ENCODE data around the gene FGB.

Gene FGB

DNA sequence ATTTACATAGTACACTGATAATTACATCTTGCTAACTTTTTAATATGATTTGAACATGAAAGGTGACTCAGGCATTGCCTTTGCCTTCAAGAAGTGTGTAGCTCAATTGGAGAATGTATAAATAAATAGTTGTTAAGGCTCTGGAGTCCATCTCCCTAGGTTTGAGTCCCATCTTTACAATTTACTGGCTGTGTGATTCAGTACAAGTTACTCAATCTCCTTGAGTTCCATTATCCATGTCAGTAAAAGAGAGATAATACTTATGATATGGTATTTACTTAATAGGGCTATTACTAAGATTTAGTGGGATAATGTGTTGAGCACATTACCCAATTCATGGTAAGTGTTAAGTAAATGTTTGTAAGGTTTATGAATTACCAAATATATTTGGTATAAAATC lies 51.5 kb downstream of the FGB start:
- no peak for DNase-seq (ENCODE audit: low read depth)
- no peak overlapping the region for H3K4me3 ChIP-seq (ENCODE audit: low read depth, low read length)

DNA sequence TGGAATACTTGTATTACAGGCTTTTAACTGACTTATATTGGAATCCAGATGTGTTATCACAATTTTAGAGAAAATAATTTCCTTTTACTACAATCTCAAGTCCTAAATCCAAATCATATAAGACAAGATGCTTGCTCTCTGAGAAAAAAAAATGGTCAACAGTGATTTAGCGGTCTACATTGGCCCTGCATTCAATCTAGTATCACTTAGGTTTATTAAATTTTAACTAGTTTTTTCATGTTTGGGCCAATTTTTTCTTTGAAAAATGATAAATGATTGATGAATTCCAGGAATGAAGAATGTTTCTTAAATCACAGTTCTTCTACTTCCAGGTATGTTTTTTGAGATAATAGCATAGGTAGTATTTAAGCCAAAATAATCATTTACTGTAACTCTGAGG lies 52.4 kb downstream of the FGB start:
- no peak overlapping the region for H3K4me3 ChIP-seq (ENCODE audit: low read depth, low read length)
- no peak for DNase-seq (ENCODE audit: low read depth)

DNA sequence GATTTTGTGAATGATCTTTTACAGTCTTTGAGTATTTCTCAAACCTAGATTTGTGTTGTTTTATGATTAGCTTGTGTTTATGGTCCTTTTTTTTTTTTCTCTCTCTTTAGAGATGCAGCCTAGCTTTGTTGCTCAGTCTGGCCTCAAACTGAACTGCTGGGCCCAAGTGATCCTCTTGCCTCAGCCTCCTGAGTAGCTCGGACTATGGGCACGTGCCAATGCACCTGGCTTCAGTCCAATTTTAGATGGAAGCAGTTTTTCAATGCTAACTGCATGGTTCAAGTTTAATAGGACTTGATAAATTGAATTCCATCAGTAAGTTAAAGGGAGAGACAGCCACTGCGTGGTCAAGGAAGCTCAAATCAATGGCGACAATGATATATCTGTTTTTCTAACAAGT lies 53.5 kb downstream of the FGB start:
- no peak overlapping the region for H3K4me3 ChIP-seq (ENCODE audit: low read depth, low read length)
- DNase-seq (ENCODE audit: low read depth), result no peak

DNA sequence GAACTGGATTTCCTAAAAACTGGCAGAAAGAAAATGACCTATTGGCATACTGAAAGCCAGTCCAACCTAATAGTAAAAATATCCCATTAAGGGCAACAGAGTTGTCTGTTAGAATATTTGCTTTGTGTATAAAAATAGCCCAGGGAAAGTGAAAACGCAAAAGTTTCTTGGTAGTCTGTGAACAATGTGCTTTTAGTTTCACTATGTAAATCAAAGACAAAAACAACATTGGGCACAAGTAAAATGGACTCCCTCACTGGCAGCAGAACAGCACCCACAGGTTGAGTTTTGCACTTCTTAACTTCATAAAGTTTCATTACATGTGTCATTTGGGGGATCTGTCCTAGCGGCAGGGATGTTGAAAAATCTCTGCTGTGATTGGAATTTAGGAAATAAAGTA lies 53.9 kb downstream of the FGB start:
- DNase-seq (ENCODE audit: low read depth), result no peak
- no peak overlapping the region for H3K4me3 ChIP-seq (ENCODE audit: low read depth, low read length)

DNA sequence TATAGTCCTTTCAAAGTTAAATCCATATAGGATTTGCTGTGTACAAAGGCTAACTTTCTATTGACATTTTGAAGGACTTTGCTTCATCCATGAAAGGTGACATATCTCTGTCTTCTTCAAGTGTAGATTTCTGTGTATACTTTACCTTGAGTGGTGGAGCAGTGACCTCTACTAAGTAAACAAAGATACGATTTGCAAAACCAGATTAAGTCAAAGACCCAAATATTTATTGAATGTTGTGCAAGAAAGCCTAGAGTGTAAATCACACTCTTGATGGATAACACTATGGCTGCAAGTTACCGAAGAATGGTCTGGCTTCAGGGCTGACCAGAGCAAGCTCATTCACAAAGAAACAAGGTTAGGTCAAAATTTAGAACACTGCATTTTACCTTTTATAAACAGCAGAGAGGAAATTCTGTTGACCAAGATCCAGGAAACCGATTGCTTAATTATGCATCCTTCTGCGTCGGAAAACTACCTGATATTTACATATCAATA lies 55.1 kb downstream of the FGB start:
- no peak for DNase-seq (ENCODE audit: low read depth)
- no peak overlapping the region for H3K4me3 ChIP-seq (ENCODE audit: low read depth, low read length)

DNA sequence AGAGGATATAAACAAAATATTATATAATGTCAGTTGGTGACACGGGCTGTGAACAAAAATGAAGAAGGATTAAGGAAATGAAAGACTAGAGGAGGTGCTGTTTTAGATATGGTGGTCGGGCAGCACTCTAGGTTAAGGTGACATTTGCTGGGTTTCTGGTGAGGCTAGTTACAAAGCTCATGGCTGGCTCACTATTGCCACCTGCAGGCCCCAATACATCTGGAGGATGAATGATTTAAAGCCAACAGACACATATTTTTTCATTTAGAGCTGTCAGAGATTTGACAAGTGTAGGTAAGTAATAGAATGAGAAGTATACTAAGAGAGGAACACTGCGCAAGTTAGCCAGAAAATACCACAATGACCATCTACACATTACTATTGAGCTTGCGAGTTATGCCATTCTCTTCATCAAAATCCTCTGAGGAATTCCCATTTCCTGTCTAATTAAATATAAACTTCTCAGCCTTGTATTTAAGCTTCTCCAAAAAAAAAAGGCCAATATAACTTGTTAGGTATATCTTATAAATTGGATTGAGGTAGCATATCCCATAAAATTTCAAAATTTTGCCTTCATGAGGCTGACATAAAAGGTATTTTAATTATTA lies 56.0 kb downstream of the FGB start:
- no peak for DNase-seq (ENCODE audit: low read depth)

DNA sequence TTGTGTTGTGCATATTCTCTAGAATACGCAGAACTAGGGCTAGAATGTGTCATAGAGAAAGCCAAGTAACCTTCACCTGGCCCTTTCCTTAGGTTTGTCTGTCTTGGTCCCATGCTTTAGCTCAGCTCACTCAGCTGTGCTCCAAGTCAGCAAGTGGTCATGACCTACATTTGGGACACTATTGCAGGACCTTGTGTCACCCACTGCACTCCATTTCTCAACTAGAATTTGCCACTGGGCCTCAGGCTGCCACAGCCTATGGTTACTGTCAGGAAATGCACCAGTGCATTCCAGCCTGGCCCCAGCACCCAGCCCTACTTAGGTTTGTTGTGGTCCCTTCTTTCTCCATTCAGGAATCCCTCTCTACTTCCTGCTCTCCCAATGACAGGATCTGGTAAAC lies 57.3 kb downstream of the FGB start:
- no peak for DNase-seq (ENCODE audit: low read depth)
- no peak overlapping the region for H3K4me3 ChIP-seq (ENCODE audit: low read depth, low read length)

More for the DNA sequence above, 56.0 kb downstream of the FGB start:
- H3K4me3 ChIP-seq (ENCODE audit: low read depth, low read length), result no peak overlapping the region

Measured in skeletal muscle cell (primary cell).